ENCODE data around the gene DAB2IP.

DNA sequence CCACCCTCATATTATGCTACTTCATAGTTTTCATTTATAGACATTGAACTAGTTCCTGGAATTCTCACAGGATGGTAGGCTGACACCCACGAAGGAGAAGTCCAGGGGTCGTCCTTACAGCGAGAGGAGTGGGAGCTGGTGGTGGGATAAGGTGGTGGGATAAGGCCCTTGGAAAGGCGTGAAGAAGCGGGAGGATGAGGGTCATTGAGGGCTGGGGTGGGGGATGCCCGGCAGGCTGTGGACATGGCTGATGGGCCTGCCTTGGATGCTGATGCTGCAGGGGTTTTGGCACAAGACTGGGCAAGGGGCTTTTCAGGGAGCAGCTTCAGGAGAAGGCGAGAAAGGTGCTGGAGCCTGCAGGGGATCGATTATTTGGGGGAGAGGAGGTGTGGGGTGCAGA is 9.4 kb downstream of the DAB2IP start:
- TF ChIP-seq, protein P1, sequence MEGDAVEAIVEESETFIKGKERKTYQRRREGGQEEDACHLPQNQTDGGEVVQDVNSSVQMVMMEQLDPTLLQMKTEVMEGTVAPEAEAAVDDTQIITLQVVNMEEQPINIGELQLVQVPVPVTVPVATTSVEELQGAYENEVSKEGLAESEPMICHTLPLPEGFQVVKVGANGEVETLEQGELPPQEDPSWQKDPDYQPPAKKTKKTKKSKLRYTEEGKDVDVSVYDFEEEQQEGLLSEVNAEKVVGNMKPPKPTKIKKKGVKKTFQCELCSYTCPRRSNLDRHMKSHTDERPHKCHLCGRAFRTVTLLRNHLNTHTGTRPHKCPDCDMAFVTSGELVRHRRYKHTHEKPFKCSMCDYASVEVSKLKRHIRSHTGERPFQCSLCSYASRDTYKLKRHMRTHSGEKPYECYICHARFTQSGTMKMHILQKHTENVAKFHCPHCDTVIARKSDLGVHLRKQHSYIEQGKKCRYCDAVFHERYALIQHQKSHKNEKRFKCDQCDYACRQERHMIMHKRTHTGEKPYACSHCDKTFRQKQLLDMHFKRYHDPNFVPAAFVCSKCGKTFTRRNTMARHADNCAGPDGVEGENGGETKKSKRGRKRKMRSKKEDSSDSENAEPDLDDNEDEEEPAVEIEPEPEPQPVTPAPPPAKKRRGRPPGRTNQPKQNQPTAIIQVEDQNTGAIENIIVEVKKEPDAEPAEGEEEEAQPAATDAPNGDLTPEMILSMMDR (conservative IDR thresholded peaks at IDR 0.05; ENCODE audit: low read depth, low read length): no peak
- TF ChIP-seq EZH2 (IDR thresholded peaks at IDR 0.05; ENCODE audit: low read length, unreplicated experiment): no peak
- no peak for TF ChIP-seq EZH2phosphoT487 (IDR thresholded peaks at IDR 0.05; ENCODE audit: borderline replicate concordance, low read length)

Measured in PC-3 (cell line).